ENCODE data around the gene RPL18A. TPM values are rescaled to one million over a fixed set of nuclear protein-coding genes. Genes with fewer than 3 reads are reported as not detected.

Gene RPL18A
- total RNA-seq, 3 donors from 2014 or later (not counting 1 experiment from before 2014, with no cell fraction given), result 1,015 to 1,285 (median 1,208) TPM

DNA sequence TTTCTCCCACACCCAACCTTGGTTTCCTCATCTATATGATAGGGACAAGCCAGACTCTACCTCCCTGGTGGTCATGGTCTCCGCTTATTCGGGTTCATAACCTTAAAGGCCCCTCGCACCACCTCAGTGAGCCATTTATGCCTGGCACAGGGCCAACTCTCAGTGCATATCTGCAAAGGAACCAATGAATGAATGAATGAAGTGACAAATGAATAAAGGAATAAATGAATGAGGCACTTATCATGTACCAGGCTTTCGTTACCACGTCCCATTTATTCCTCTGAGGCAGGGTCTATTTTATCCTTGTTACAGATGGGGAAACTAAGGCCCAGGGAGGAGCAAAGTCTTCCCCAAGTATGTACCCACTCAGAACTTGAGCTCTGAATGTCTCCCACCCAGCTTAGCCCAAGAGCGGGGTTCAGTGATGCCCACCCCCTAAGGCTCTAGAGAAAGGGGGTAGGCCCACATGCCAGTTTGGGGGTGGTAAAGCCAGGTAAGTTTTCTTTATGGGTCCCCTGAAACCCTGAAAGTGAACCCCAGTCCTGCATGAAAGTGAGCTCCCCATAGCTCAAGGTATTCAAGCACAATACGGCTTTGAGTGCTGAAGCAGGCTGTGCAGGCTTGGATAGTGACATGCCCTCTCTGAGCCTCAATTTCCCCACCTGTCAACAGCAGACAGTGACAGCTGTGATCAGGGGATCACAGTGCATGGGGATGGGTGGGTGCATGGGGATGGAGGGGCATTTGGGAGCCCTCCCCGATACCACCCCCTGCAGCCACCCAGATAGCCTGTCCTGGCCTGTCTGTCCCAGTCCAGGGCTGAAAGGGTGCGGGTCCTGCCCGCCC lies 11.5 kb downstream of the RPL18A start:
- DNase-seq (no peak), ATAC-seq (no peak)
- no peaks in the 10 kb centered on the region for H3K36me3 ChIP-seq (ENCODE audit: control insufficient read depth, insufficient read depth, low read length)
- intact Hi-C loops (cut with micrococcal nuclease), result no loop called here
- H3K9me3 ChIP-seq (ENCODE audit: control insufficient read depth, insufficient read depth, low read length), result no peaks in the 10 kb centered on the region
- peaks cover 29% of the 10 kb centered on the region for H3K4me1 ChIP-seq (ENCODE audit: control insufficient read depth, insufficient read depth, low read length)
- Mint-ChIP-seq H3K36me3 (no peaks in the 10 kb centered on the region), H3K9me3 (no peaks in the 10 kb centered on the region), H3K4me3 (peak overlapping the region; percentile 35), H3K4me1 (peaks cover 0 to 19% of the 10 kb centered on the region in 2 donors), H3K27me3 (ENCODE audit: low read depth in 2 of 2) (peaks cover 6 to 19% of the 10 kb centered on the region in 2 donors), H3K27ac (no peak overlapping the region)
- WGBS (ENCODE audit: insufficient coverage), result 68% methylated on average over 9 of the region's 10 CpGs
- no peak overlapping the region for H3K27ac ChIP-seq (ENCODE audit: low read length)
- H3K27me3 ChIP-seq (ENCODE audit: control insufficient read depth, insufficient read depth, low read length), result peaks cover 18% of the 10 kb centered on the region
- H3K4me3 ChIP-seq (ENCODE audit: low read length), result no peak overlapping the region
- TF ChIP-seq, protein P1, sequence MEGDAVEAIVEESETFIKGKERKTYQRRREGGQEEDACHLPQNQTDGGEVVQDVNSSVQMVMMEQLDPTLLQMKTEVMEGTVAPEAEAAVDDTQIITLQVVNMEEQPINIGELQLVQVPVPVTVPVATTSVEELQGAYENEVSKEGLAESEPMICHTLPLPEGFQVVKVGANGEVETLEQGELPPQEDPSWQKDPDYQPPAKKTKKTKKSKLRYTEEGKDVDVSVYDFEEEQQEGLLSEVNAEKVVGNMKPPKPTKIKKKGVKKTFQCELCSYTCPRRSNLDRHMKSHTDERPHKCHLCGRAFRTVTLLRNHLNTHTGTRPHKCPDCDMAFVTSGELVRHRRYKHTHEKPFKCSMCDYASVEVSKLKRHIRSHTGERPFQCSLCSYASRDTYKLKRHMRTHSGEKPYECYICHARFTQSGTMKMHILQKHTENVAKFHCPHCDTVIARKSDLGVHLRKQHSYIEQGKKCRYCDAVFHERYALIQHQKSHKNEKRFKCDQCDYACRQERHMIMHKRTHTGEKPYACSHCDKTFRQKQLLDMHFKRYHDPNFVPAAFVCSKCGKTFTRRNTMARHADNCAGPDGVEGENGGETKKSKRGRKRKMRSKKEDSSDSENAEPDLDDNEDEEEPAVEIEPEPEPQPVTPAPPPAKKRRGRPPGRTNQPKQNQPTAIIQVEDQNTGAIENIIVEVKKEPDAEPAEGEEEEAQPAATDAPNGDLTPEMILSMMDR (IDR thresholded peaks at IDR 0.05), result no peak

DNA sequence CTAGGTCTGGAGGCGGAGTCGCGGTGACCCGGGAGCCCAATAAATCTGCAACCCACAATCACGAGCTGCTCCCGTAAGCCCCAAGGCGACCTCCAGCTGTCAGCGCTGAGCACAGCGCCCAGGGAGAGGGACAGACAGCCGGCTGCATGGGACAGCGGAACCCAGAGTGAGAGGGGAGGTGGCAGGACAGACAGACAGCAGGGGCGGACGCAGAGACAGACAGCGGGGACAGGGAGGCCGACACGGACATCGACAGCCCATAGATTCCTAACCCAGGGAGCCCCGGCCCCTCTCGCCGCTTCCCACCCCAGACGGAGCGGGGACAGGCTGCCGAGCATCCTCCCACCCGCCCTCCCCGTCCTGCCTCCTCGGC lies 12.2 kb downstream of the RPL18A start, which contains the start of gene SLC5A5:
TSS of gene SLC5A5 (plus strand) at position 68 of the 373 bp plus-strand sequence. CDS start 375 bp downstream, outside the sequence.
- peak in 1 of 2 donors; percentile 50 for DNase-seq

DNA sequence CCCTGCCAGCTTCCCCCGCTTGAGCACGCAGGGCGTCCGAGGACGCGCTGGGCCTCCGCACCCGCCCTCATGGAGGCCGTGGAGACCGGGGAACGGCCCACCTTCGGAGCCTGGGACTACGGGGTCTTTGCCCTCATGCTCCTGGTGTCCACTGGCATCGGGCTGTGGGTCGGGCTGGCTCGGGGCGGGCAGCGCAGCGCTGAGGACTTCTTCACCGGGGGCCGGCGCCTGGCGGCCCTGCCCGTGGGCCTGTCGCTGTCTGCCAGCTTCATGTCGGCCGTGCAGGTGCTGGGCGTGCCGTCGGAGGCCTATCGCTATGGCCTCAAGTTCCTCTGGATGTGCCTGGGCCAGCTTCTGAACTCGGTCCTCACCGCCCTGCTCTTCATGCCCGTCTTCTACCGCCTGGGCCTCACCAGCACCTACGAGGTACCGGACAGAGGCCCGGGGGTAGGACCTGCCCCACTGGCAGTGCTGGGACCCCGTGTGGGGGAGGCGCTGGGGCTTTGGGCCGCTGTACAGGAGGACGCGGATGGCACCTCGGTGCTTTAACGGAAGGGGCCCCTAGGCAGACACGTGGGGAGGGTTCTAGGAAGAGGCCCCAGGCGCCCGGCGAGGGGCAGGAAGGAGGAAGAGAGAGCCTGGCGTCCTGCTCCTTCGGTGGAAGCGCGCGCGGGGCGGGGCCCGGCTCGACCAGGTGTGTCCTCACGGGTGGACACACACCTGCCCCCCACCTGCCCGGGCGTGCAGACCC lies 12.7 kb downstream of the RPL18A start:
- ATAC-seq (peak; percentile 20 to 37 (median 33)), DNase-seq (peak; percentile 28 to 55)
- peaks cover 29% of the 10 kb centered on the region for H3K4me1 ChIP-seq (ENCODE audit: control insufficient read depth, insufficient read depth, low read length)
- no peaks in the 10 kb centered on the region for H3K36me3 ChIP-seq (ENCODE audit: control insufficient read depth, insufficient read depth, low read length)
- H3K4me3 ChIP-seq (ENCODE audit: low read length), result peak overlapping the region; percentile 6
- Mint-ChIP-seq H3K9me3 (no peaks in the 10 kb centered on the region), H3K27ac (no peak overlapping the region), H3K4me3 (peak overlapping the region; percentile 64), H3K4me1 (peaks cover 0 to 19% of the 10 kb centered on the region in 2 donors), H3K27me3 (ENCODE audit: low read depth in 2 of 2) (peaks cover 6 to 19% of the 10 kb centered on the region in 2 donors), H3K36me3 (no peaks in the 10 kb centered on the region)
- H3K27ac ChIP-seq (ENCODE audit: low read length), result no peak overlapping the region
- H3K9me3 ChIP-seq (ENCODE audit: control insufficient read depth, insufficient read depth, low read length), result no peaks in the 10 kb centered on the region
- TF ChIP-seq, protein P1 (IDR thresholded peaks at IDR 0.05), result no peak
- intact Hi-C loops (cut with micrococcal nuclease), result no loop called here
- peaks cover 18% of the 10 kb centered on the region for H3K27me3 ChIP-seq (ENCODE audit: control insufficient read depth, insufficient read depth, low read length)
- WGBS (ENCODE audit: insufficient coverage), result 3% methylated on average over 61 of the region's 61 CpGs

More for the DNA sequence above, 12.2 kb downstream of the RPL18A start, which contains the start of gene SLC5A5:
- H3K9me3 ChIP-seq (ENCODE audit: control insufficient read depth, insufficient read depth, low read length), result no peaks in the 10 kb centered on the region
- 3% methylated on average over 25 of the region's 26 CpGs for WGBS (ENCODE audit: insufficient coverage)
- Mint-ChIP-seq H3K4me1 (peaks cover 0 to 19% of the 10 kb centered on the region in 2 donors), H3K27me3 (ENCODE audit: low read depth in 2 of 2) (peaks cover 6 to 19% of the 10 kb centered on the region in 2 donors), H3K4me3 (peak within 1 kb of the TSS; percentile 73), H3K9me3 (no peaks in the 10 kb centered on the region), H3K27ac (no peak within 1 kb of the TSS), H3K36me3 (no peaks in the 10 kb centered on the region)
- peaks cover 29% of the 10 kb centered on the region for H3K4me1 ChIP-seq (ENCODE audit: control insufficient read depth, insufficient read depth, low read length)
- intact Hi-C loops (cut with micrococcal nuclease), result no loop called here
- peak in 2 of 3 donors; percentile 9 to 21 for ATAC-seq
- H3K36me3 ChIP-seq (ENCODE audit: control insufficient read depth, insufficient read depth, low read length), result no peaks in the 10 kb centered on the region
- H3K4me3 ChIP-seq (ENCODE audit: low read length), result peak within 1 kb of the TSS; percentile 6
- TF ChIP-seq, protein P1 (IDR thresholded peaks at IDR 0.05), result no peak
- H3K27ac ChIP-seq (ENCODE audit: low read length), result no peak within 1 kb of the TSS
- H3K27me3 ChIP-seq (ENCODE audit: control insufficient read depth, insufficient read depth, low read length), result peaks cover 18% of the 10 kb centered on the region

Measured in natural killer cell (primary cell).